Keratinocyte (primary cell): ENCODE data around the gene TTC3. TPM values are rescaled to one million over a fixed set of nuclear protein-coding genes. Genes with fewer than 3 reads are reported as not detected.

ENCODE experiments used
- DNase-seq: peaks from one replicate; pipeline ENCODE4 v3.0.0-alpha.2; 2011; ENCODE audit warnings: low read depth, missing footprints, low spot score
- FAIRE-seq: peaks from 2 replicates; lab custom pipeline; 2011; peaks lifted over from hg19 to GRCh38; lab: Jason Lieb, UNC
- H2AFZ ChIP-seq: 2 replicates; pipeline ENCODE4 v1.6.0; 2012; ENCODE audit warnings: low read length, control low read depth, inconsistent platforms; ENCODE audit not compliant: control insufficient read depth
- H3K27ac ChIP-seq: 2 replicates; pipeline ENCODE4 v1.5.1; 2011; ENCODE audit warnings: low read length; ENCODE audit not compliant: control insufficient read depth, insufficient read depth
- H3K27me3 ChIP-seq: 3 replicates; pipeline ENCODE4 v1.6.0; 2011; ENCODE audit warnings: low read length; ENCODE audit not compliant: control insufficient read depth, insufficient read depth; ENCODE audit errors: extremely low read depth
- H3K36me3 ChIP-seq, 2 experiments: 2 replicates in 1 of 2; 3 replicates in 1 of 2; pipeline ENCODE4 v1.5.1; 2011; ENCODE audit warnings: low read length in 2 of 2, mild to moderate bottlenecking in 1 of 2; ENCODE audit not compliant: control insufficient read depth in 2 of 2, insufficient read depth in 2 of 2; ENCODE audit errors: extremely low read depth in 1 of 2
- H3K4me1 ChIP-seq: 3 replicates; pipeline ENCODE4 v1.5.1; 2011; ENCODE audit warnings: low read length; ENCODE audit not compliant: control insufficient read depth, insufficient read depth; ENCODE audit errors: extremely low read depth
- H3K4me2 ChIP-seq: 3 replicates; pipeline ENCODE4 v1.6.0; 2011; ENCODE audit warnings: low read depth, low read length; ENCODE audit not compliant: control insufficient read depth, insufficient read depth; ENCODE audit errors: extremely low read depth
- H3K4me3 ChIP-seq, 3 experiments: fragments of 200-600 bp in 1 of 3; sonication (generic) in 1 of 3; 2 replicates in 2 of 3; 3 replicates in 1 of 3; pipeline ENCODE4 v1.5.1; 2011 to 2016; ENCODE audit warnings: low read length in 3 of 3, mild to moderate bottlenecking in 3 of 3, control low read depth in 2 of 3, inconsistent platforms in 1 of 3, low read depth in 1 of 3, mixed read lengths in 1 of 3, mixed run types in 1 of 3, moderate library complexity in 1 of 3; ENCODE audit not compliant: control insufficient read depth in 2 of 3, insufficient read depth in 2 of 3; ENCODE audit errors: extremely low read depth in 1 of 3
- H3K79me2 ChIP-seq: 2 replicates; pipeline ENCODE4 v1.6.0; 2012; ENCODE audit warnings: low read length; ENCODE audit not compliant: control insufficient read depth, insufficient read depth
- H3K9ac ChIP-seq: 3 replicates; pipeline ENCODE4 v1.6.0; 2011; ENCODE audit warnings: low read length; ENCODE audit not compliant: control insufficient read depth, insufficient read depth; ENCODE audit errors: extremely low read depth
- H3K9me1 ChIP-seq: 3 replicates; pipeline ENCODE4 v1.6.0; 2011; ENCODE audit warnings: low read length; ENCODE audit not compliant: control insufficient read depth, insufficient read depth; ENCODE audit errors: extremely low read depth
- H3K9me3 ChIP-seq: 2 replicates; pipeline ENCODE4 v1.5.1; 2012; ENCODE audit warnings: low read depth, low read length; ENCODE audit not compliant: control insufficient read depth
- H4K20me1 ChIP-seq: 3 replicates; pipeline ENCODE4 v1.6.0; 2011; ENCODE audit warnings: low read length; ENCODE audit not compliant: control insufficient read depth, insufficient read depth; ENCODE audit errors: extremely low read depth
- CTCF ChIP-seq, 3 experiments: IDR thresholded peaks in 1 of 3; conservative IDR thresholded peaks in 1 of 3; optimal IDR thresholded peaks in 1 of 3; 2 replicates in 2 of 3; 3 replicates in 1 of 3; pipeline versions ENCODE3 to v1.5.1; 2011; ENCODE audit warnings: low read length in 3 of 3, mild to moderate bottlenecking in 3 of 3, moderate library complexity in 2 of 3, control low read depth in 1 of 3, inconsistent platforms in 1 of 3; ENCODE audit not compliant: insufficient read depth in 2 of 3; ENCODE audit errors: extremely low read depth in 1 of 3
- EZH2 ChIP-seq: IDR thresholded peaks from one replicate; pipeline ENCODE4 v1.6.1; 2012; ENCODE audit warnings: inconsistent platforms, mild to moderate bottlenecking, low read length, moderate library complexity
- dilution Hi-C: fragments of 300-500 bp; cut with MboI; formaldehyde crosslinking; loops from one replicate; pipeline ENCODE4 v1.7.0; 2020; ENCODE audit warnings: low sequenced_read_pairs; ENCODE audit not compliant: extremely low pct_ligation_motif_present
- polyA plus RNA-seq, 5 experiments: library from polyadenylated mRNA; depleted of rRNA in 3 of 5; stranded (reverse) in 3 of 5; stranded (forward) in 1 of 5; unstranded in 1 of 5; fragments of >200 nt; gene quantifications; 1 replicate in 1 of 5; 2 replicates in 3 of 5; 3 replicates in 1 of 5; pipeline versions ENCODE4 v1.2.1 to v1.2.3, GENCODE V29; 2011 to 2012; ENCODE audit warnings: missing spikeins in 2 of 5, low read depth in 1 of 5, low replicate concordance in 1 of 5

The TTC3 gene
- polyA plus RNA-seq, 1 donor (not counting 4 experiments of a cell fraction or from before 2014, with no cell fraction given): 38.5 TPM

- no peaks in the 10 kb centered on the region for H3K9me1 ChIP-seq
- no peaks in the 10 kb centered on the region for H3K27me3 ChIP-seq
- no peak overlapping the region for H3K27ac ChIP-seq
- no peak overlapping the region for H2AFZ ChIP-seq
- peaks cover 6% of the 10 kb centered on the region for H3K4me1 ChIP-seq
- no peaks in the 10 kb centered on the region for H4K20me1 ChIP-seq
- no peak for FAIRE-seq
- dilution Hi-C loops: no loop called here
- no peaks in the 10 kb centered on the region for H3K9me3 ChIP-seq
- H3K36me3 ChIP-seq: no peaks in the 10 kb centered on the region
- H3K4me2 ChIP-seq: no peak overlapping the region
- H3K79me2 ChIP-seq: peaks cover 74% of the 10 kb centered on the region
- DNase-seq: no peak
- TF ChIP-seq CTCF (optimal IDR thresholded peaks at IDR 0.05 in 1 of 3, IDR thresholded peaks at IDR 0.05 in 1 of 3, conservative IDR thresholded peaks at IDR 0.05 in 1 of 3; ENCODE audit: extremely low read depth in 1 of 3, insufficient read depth in 2 of 3, low read length in 3 of 3): no peak
- no peak for TF ChIP-seq EZH2
- H3K9ac ChIP-seq: no peak overlapping the region
- no peak overlapping the region for H3K4me3 ChIP-seq
Observed at GRCh38 chr21:37077403-37077802, 4.3 kb downstream of the TTC3 start.

- no peak for DNase-seq
Observed at GRCh38 chr21:37079211-37079824, 6.3 kb downstream of the TTC3 start.

More at GRCh38 chr21:37079211-37079824, 6.3 kb downstream of the TTC3 start:
- Histone ChIP-seq H3K9me3 (no peaks in the 10 kb centered on the region), H4K20me1 (no peaks in the 10 kb centered on the region), H3K4me1 (peaks cover 4% of the 10 kb centered on the region), H3K36me3 (no peaks in the 10 kb centered on the region), H2AFZ (no peak overlapping the region), H3K9ac (no peak overlapping the region), H3K9me1 (no peaks in the 10 kb centered on the region), H3K27ac (no peak overlapping the region), H3K27me3 (no peaks in the 10 kb centered on the region), H3K4me2 (no peak overlapping the region), H3K4me3 (no peak overlapping the region), H3K79me2 (peaks cover 78% of the 10 kb centered on the region)
- TF ChIP-seq EZH2 (no peak), CTCF (optimal IDR thresholded peaks at IDR 0.05 in 1 of 3, IDR thresholded peaks at IDR 0.05 in 1 of 3, conservative IDR thresholded peaks at IDR 0.05 in 1 of 3; ENCODE audit: extremely low read depth in 1 of 3, insufficient read depth in 2 of 3, low read length in 3 of 3) (peak in 1 of 3 experiments; percentile 17)
- no peak for FAIRE-seq
- dilution Hi-C loops: no loop called here
